Activated CD8-positive, alpha-beta memory T cell treated with anti-CD3 and anti-CD28 coated beads, Interleukin-2, amount 50 U/mL, for 24 hours (primary cell): Measurements from ENCODE around the gene GKN1.
A peak's percentile ranks its signal among the peaks of the same experiment; 100 is the strongest.
"Not testable (repeated sequence)": the region's sequence is repeated elsewhere in the genome, so short reads cannot be mapped to it uniquely, and the experiment has no call there.

Experiments used
- DNase-seq: peaks from one replicate; pipeline ENCODE4 v3.0.0-alpha.2; 2020; ENCODE audit errors: extremely low read depth

Gene GKN1, protein sequence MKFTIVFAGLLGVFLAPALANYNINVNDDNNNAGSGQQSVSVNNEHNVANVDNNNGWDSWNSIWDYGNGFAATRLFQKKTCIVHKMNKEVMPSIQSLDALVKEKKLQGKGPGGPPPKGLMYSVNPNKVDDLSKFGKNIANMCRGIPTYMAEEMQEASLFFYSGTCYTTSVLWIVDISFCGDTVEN

DNA sequence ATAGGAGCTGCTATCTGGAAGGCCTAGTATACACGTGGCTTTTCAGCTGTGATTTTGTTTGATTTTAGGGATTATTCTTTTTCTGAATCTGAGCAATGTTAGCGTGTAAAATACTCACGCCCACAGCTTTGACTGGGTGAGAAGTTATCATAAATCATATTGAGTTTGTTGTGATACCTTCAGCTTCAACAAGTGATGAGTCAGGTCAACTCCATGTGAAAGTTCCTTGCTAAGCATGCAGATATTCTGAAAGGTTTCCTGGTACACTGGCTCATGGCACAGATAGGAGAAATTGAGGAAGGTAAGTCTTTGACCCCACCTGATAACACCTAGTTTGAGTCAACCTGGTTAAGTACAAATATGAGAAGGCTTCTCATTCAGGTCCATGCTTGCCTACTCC lies at the start of gene GKN1:
GKN1 (plus strand) TSS at position 386 of the 400 bp plus-strand sequence. CDS start 42 bp downstream, outside the sequence.
- DNase-seq, result no peak

DNA sequence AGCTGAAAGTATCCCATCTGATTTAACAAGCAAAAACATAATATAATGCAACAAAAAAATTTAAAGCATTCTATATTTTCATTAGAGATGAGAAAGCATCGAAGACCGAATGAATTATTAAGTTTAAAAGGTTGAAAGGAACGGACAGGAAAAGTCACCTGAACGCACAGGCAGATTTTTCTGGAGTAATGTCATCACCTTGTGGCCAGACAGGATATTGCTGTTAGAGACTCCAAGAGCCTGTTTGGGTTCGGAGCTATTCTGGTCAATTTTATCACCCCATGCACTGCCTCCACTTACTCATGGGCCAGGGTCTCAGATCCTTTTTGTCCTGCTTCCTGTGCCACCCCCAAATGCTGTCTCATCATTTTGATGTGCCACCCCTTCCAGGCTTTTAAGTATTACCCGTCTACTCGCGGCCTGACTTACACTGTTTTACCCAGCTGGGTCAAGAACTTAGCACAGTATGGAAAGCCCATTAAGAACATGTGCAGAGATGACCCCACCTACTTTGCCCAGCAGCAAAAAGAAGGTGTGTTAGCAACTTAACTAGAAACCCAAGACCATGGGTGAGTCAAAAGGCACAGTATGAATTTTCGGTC lies 49.0 kb upstream of the GKN1 start:
- no peak for DNase-seq

DNA sequence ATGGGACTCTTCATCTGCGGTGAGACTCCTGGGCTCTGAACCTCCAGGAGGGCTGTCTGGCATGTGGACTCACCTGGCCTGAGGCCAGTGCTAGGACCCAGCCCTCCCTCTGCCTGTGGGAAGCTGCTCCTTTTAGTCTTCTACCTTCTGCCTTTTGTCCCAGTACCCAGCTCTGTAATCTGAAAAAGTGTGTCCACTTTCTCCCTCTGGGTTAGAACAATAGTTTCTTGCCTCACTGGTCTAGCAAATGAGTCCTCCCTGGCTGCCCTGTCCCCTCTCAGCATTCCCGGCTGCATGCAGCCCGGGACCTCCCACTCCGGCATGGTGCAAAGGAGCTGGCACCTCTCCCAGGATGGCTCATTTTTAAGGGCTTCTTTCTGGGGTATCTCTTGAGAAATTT lies 47.6 kb upstream of the GKN1 start:
- no peak for DNase-seq

DNA sequence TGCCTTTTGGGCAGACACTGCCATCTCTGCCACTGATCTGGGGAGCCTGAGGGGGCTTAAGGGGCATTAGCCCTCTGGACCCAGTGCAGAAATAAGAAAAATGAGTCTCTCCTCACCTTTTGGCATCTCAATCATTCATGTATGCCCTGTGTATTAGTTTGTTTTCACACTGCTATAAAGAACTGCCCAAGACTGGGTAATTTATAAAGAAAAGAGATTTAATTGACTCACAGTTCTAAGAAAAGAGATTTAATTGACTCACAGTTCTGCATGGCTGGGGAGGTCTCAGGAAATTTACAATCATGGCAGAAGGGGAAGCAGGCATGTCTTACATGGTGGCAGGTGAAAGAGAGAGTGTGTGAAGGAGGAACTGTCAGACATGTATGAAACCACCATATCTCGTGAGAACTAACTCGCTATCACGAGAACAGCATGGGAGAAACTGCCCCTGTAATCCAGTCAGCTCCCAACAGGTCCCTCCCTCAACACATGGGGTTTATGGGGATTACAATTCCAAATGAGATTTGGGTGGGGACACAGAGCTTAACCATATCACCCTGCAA lies 43.2 kb upstream of the GKN1 start:
- DNase-seq, result no peak

DNA sequence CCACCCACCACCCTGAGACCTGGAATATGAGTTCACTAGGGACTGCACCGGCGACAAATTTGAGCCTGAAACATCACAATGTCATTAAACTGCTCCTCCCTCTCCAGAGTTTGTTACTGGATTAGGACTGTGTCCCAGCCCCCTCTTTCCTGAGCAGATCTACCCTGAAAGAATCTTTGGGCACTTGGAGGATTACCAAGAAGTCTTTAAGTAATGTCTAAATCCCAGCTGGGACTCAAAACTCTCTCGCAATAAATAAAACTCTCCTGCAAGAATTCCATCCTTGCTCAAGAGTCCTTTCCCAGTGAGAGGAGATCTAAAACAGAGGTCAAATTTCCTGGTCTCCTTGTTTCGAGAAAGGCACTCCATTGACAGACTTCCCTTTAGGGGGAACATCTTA lies 42.6 kb upstream of the GKN1 start:
- no peak for DNase-seq

DNA sequence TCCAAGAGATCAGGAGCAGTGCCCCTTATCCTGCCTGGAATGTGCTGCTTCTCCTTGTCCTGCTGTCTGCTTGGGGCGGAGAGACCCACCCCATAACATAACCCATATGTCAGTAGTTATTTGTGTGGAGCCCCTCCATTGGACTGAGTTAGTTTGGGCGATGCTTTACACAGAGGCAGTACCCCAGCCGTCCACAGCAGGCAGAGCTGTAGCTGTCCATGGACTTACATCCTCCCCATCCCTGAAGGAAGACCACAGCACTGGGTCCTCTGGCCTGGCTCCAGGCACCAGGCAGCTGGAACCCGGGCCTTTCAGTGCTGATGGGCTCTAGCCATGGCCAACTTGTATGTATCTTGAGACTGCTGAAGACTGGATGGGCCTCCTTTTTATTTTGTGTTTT lies 42.0 kb upstream of the GKN1 start:
- no peak for DNase-seq

DNA sequence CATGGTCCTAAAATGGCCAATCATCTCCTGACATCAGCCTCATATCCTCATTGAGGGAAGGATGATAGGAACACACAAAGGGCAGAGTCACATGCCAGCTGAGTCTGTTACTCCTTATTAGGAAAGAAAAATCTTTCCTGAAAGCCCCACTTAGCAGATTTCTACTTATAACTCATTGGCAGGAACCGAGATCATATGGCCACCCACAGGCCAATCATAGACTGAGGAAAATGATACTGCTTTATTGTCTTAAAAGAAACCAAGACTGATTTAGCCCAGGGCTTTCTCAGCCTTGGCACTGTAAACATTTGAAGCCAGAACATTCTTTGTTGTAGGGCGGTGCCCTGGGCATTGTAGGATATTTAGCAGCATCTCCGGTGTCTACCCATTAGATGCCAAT lies 40.4 kb upstream of the GKN1 start:
- DNase-seq, result no peak

DNA sequence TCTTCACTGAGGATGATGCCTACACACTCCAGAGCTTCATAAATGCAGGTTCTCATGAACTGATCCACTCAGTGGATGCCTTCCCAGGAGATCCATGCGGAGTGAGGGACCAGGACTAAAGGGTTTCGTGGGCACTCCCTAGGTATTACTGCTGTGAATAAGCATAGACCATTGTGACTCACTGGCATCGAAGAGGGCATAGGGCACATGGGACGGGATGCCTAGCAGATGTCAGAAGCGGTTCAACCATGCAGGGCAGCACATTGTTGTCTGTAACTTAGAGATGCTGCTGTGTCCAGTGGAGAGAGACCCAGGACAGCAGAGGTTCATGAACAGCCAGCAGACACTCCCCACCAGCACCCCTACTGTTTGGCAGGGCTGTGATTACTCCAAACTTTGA lies 39.0 kb upstream of the GKN1 start:
- DNase-seq, result no peak

DNA sequence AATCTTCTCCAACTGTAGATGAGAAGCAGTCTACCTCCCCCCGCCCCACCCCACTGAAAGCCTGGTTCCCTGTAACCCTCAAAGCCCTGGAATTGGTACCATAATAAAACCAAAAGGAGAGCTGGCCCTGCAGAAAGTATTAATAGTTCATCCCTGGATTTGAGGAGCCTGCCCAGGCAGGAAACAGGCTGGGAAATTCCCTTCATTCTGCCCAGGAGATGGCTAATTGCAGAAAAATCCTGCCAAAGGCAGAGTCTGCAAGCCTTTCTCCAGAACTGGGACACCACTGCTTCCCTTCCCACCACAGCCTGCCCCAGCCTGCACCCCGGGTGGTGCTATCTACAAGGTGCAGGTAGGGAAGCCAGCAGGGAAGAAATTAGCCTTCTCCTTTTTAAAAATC lies 38.0 kb upstream of the GKN1 start:
- DNase-seq, result no peak

DNA sequence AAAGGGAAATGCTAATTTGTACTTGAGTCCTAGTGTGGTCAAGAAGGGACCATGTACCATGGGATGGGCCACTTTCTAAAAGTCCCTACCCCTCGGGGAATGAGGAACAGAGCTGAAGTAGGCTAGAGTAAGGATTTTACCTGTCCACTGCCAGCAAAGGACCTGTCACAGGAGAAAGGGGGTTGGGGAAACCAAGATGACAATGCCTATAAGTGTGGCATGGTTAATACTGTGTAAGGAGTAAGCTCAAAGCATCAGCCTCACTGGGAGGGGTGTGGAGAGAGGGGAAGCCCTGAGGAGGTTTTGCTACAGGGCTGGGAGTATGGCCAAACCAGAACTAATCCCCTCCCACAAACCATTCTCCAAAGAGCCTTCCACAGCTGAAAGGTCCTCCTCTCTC lies 37.5 kb upstream of the GKN1 start:
- DNase-seq, result no peak

DNA sequence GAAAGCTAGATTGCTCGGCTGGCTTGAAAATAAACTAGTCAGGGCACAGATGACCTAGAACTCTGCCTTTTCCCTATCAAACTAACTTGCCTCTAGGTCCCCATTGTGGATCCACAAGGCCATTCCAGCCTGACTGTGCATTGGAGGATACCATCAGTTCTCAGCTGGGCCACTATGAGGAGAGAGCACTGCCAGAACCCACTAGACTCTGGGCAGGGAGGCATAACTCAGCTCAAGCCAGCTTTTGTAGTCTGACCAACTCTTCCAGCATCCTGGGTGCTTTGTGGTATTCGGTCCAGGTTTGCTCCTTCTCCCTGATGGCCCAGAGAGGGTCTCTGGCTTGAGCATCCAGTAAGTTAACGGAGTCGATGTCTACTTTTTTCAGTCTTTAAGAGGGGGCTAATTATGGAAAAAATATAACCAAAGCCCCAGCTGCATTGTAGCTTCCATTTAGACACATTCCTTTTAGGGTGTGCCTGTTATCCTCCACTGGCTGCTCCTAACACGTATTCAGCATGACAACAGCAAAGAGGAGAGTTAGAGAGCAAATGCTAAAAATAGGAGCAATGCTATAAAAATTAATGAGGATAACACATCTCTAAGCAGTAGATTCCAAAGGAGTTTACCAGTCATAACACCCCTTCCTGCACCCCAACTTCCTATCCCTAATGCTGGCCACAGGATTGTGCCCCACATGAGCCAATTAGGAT lies 36.9 kb upstream of the GKN1 start:
- no peak for DNase-seq

DNA sequence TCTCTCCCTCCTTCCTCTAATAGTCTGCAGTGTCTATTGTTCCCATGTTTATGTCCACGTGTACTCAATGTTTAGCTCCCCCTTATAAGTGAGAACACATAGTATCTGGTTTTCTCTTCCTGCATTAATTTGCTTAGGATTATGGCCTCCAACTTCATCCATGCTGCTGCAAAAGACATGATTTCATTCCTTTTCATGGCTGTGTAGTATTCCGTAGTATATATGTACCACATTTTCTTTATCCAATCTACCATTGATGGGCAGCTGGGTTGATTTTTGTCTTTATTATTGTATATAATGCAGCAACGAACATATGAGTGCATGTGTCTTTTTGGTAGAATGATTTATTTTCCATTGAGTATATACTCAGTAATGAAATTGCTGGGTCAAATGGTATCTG lies 35.5 kb upstream of the GKN1 start:
- DNase-seq, result no peak

DNA sequence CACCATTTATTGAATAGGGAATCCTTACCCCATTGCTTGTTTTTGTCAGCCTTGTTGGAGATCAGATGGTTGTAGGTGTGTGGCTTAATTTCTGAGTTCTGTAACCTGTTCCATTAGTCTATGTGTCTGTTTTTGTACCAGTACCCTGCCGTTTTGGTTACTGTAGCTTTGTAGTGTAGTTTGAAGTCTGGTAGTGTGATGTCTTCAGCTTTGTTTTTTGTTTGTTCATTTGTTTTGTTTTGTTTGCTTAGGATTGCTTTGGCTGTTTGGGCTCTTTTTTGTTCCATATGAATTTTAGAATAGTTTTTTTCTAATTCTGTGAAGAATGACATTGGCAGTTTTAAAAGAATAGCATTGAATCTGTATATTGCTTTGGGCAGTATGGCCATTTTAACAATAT lies 34.5 kb upstream of the GKN1 start:
- no peak for DNase-seq

DNA sequence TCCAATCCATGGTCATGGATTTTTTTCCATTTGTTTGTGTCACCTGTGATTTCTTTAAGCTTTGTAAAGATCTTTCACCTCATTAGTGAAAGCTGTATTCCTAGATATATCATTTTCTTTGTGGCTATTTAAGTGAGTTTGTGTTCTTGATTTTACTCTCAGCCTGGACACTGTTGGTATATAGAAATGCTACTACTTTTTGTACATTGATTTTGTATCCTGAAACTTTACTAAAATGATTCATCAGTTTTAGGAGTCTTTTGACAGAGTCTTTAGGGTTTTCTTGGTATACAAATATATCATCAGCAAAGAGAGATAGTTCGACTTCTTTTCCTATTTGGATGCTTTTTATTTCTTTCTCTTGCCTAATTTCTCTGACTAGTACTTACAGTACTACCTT lies 34.1 kb upstream of the GKN1 start:
- DNase-seq, result no peak

DNA sequence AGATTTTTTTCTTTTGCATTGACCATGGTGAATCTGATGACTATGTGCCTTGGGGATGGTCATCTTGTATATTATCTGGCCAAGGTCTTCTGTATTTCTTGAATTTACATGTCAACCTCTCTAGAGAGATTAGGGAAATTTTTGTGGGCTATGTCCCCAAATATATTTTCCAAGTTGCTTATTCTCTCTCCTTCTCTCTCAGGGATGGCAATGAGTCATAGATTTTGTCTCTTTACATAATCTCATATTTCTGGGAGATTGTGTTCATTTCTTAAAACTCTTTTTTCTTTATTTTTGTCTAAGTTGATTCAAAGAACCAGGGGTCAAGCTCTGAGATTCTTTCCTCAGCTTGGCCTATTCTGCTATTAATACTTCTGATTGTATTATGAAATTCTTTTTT lies 31.6 kb upstream of the GKN1 start:
- no peak for DNase-seq

DNA sequence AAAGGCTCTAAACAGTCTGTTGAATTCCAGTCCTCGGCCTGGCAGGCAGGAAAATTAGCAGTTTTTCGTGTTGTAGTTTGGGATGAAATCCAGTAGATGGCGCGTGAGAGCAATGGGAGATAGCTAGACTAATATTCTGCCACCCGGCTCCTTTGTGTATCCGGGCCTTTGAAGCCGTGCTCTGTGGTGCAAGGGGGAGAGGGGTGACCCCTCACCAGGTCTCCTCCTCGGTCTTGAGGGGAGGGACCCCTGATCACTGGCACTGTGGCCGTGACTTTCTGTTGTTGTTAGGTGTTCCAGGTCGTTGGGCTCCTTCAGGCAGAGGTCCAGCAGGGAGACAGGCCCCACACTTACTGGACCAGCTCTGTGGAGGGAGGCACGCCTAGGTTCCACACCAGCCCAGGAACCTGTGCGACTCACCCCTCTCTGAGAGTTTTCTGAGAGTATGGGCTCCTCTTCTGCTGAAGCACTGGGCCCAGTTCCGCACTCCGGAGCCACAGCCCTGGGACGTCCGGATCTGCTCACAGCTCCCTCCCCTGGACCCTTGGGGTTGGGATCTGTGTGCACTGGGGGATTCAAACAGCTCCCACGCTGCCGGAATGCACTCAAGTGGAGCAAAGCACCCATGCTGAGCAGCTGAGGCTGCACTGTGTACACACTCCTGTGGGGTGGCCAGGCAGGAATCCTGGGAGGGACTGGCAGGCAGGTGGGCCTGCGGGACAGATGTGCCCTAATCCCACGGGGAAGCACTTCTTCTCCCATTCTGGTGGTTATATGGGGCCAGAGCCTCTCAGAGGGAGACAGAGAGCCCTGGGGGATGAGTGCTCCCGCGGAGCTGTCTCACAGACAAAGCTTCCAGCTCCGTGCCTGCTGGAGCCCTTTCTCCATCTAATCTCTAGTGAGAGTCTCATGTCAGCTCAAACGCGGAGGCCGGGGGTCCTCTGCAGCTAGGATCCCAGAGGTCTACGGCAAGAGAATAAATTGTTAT lies 30.6 kb upstream of the GKN1 start:
- peak; percentile 18 for DNase-seq

DNA sequence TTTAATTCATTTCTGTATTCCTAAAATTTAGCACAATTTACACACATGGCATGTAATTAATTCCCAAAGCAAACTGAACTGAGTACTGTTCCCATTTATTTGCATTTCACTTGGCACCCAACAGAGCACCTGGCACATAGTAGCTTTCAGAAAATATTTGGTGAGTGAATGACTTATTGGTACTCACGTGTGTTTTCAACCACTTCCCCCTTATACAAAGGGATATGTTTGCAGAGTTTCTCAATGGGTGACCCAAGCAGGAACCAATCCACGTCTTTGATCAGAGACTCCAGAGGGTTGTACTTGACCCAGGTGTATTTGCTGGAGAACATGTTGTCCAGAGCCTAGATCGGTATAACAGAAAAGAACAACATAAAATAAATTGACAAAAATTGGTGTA lies 28.3 kb upstream of the GKN1 start:
- DNase-seq, result no peak

DNA sequence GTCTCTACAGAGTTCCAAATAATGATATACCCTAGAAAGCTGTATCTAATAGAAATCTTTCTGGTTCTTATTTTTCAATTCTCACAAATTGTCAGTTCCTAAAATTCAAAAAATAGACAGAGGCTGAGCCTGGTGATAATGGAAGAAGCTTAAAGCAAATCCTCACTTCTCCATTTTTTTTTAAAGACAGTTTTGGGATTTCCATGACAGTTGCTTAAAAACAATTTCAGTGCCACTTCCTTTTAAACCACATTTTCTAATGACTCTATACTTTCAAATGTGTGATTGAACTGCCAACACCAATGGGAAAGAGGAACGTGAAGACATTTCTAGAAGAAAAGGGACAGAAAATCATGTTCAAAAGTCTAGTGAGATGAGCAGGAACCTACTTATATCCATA lies 25.7 kb upstream of the GKN1 start:
- DNase-seq, result no peak

DNA sequence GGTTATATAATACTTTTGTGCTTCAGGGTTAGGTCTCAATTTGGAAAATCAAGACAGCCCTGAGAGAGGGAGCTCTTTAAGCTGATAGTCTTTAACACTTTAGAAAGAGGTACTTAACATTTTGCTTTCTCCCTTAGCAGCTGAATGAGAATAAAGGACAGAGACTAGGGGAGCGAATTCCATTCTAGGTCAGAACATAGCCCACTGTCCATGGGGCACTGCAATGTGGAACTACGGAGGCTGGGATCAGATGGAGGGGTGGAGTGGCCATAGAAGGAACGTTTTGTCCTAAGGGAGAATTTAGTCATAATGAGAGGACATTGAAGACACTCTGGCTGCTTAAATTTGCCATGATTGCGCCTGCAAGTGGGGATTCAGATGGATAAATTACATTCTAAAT lies 22.5 kb upstream of the GKN1 start:
- DNase-seq, result no peak

DNA sequence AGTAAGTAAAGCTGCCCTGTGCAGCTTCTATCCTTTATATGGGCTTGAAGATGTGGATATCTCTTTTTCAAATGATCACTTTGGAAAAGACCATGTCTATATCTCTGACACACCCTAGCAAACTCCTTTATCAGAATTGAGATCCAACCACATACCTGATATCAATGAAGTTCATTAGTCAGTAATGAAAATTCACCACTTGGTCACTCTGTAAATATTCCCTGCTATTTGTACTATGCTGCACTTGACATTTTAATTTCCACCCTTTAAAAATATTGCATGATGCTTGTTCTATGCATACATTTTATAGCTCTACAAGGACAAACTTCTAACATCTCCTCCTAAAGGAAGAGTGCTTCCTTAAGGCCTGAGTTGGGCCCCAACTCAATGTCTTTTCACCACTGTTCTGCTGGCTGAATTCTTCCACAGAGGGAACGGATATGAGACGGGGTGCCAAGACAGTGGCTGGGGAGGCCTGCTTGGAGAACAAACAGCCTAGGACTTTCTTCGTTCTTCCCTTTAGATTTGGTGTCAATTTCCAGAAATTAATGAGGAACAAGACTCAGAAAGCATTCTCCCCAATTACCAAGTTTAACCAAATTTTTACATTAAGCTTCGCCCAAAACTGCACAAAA lies 21.4 kb upstream of the GKN1 start, which contains the start of gene GKN2:
GKN2 (minus strand) TSS at position 7 of the 635 bp plus-strand sequence. CDS start 32 bp downstream, outside the sequence.
- DNase-seq, result no peak

DNA sequence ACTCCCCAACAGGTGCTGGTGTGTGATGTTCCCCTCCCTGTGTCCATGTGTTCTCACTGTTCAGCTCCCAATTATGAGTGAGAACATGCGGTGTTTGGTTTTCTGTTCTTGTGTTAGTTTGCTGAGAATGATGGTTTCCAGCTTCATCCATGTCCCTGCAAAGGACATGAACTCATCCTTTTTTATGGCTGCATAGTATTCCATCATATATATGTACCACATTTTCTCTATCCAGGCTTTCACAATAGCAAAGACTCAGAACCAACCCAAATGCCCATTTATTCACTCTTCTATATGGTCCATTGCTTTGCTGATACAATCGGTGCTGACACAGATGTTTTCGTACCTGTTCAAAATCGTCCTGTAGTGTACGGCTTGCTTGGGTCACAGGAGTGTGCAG lies 19.0 kb upstream of the GKN1 start:
- not testable (repeated sequence) for DNase-seq
